Endothelial cell of umbilical vein (primary cell): ENCODE results near the gene CASP9. TPM values are rescaled to one million over a fixed set of nuclear protein-coding genes. Genes with fewer than 3 reads are reported as not detected.

Experiments
- BruUV-seq: library from RNA; stranded (reverse); fragments of 400-500 nt; replicated peaks from 2 replicates; lab custom pipeline; 2021; lab: Mats Ljungman, UMichigan
- CTCF ChIA-PET: fragments of 300-600, 350-600 bp; sonication (Branson Sonifier 250); formaldehyde crosslinking; loops from one replicate; lab custom pipeline; 2021; ENCODE audit warnings: antibody characterized with exemption, inconsistent platforms; lab: Charles Lee
- POLR2A ChIA-PET: fragments of 300-600, 350-600 bp; sonication (Branson Sonifier 250); formaldehyde crosslinking; loops from one replicate; lab custom pipeline; 2021; ENCODE audit warnings: antibody characterized with exemption, inconsistent platforms; lab: Charles Lee
- DNase-seq: peaks from one replicate; pipeline ENCODE4 v3.0.0-alpha.2; 2011; ENCODE audit warnings: low read depth, low spot score
- FAIRE-seq: peaks from 2 replicates; lab custom pipeline; 2011; peaks lifted over from hg19 to GRCh38; lab: Jason Lieb, UNC
- H2AFZ ChIP-seq: 2 replicates; pipeline ENCODE4 v1.6.0; 2012; ENCODE audit warnings: low read depth, low read length, control low read depth, inconsistent platforms
- H3K27ac ChIP-seq: 2 replicates; pipeline ENCODE4 v1.5.1; 2011; ENCODE audit warnings: low read depth, mild to moderate bottlenecking, control low read depth, low read length, moderate library complexity; ENCODE audit not compliant: insufficient read depth
- H3K27me3 ChIP-seq, 2 experiments: 2 replicates each; pipeline versions ENCODE4 v1.6.0 to v1.6.1; 2011; ENCODE audit warnings: low read length in 2 of 2, mixed read lengths in 1 of 2; ENCODE audit not compliant: control insufficient read depth in 2 of 2, insufficient read depth in 2 of 2
- H3K36me3 ChIP-seq, 2 experiments: 2 replicates in 1 of 2; 3 replicates in 1 of 2; pipeline ENCODE4 v1.5.1; 2011; ENCODE audit warnings: low read length in 2 of 2, mild to moderate bottlenecking in 1 of 2, moderate library complexity in 1 of 2; ENCODE audit not compliant: control insufficient read depth in 2 of 2, insufficient read depth in 2 of 2; ENCODE audit errors: extremely low read depth in 1 of 2
- H3K4me1 ChIP-seq: 3 replicates; pipeline ENCODE4 v1.5.1; 2011; ENCODE audit warnings: mild to moderate bottlenecking, low read length; ENCODE audit not compliant: control insufficient read depth, insufficient read depth; ENCODE audit errors: extremely low read depth
- H3K4me2 ChIP-seq: 2 replicates; pipeline ENCODE4 v1.6.1; 2011; ENCODE audit warnings: low read length, control low read depth, mixed read lengths; ENCODE audit not compliant: insufficient read depth
- H3K4me3 ChIP-seq, 3 experiments: fragments of 200-600 bp in 1 of 3; sonication (generic), shearing (Covaris generic) in 1 of 3; replicated peaks in 1 of 3; 2 replicates each; pipeline ENCODE4 v1.5.1; 2011 to 2016; ENCODE audit warnings: control low read depth in 3 of 3, low read length in 3 of 3, mild to moderate bottlenecking in 2 of 3, inconsistent platforms in 1 of 3, low read depth in 1 of 3, moderate library complexity in 1 of 3; ENCODE audit not compliant: insufficient read depth in 1 of 3
- H3K79me2 ChIP-seq: 2 replicates; pipeline ENCODE4 v1.6.0; 2012; ENCODE audit warnings: low read length, inconsistent platforms; ENCODE audit not compliant: control insufficient read depth, insufficient read depth
- H3K9ac ChIP-seq: replicated peaks from 2 replicates; pipeline ENCODE3; 2011; ENCODE audit warnings: low read length, control low read depth; ENCODE audit not compliant: insufficient read depth; ENCODE audit errors: extremely low read depth
- H3K9me1 ChIP-seq: replicated peaks from 3 replicates; pipeline ENCODE4 v1.6.0; 2011; ENCODE audit warnings: mild to moderate bottlenecking, low read length; ENCODE audit not compliant: control insufficient read depth, insufficient read depth; ENCODE audit errors: extremely low read depth
- H3K9me3 ChIP-seq: replicated peaks from 2 replicates; pipeline ENCODE4 v1.5.1; 2012; ENCODE audit warnings: low read length, inconsistent platforms; ENCODE audit not compliant: control insufficient read depth, insufficient read depth
- H4K20me1 ChIP-seq: replicated peaks from 2 replicates; pipeline ENCODE3; 2011; ENCODE audit warnings: mild to moderate bottlenecking, low read length; ENCODE audit not compliant: control insufficient read depth, insufficient read depth; ENCODE audit errors: extremely low read depth
- CTCF ChIP-seq, 2 donors: IDR thresholded peaks; 1 replicate in 1 of 2; 2 replicates in 1 of 2; pipeline ENCODE4 v1.5.1; 2011; ENCODE audit warnings: low read length in 2 of 2, mild to moderate bottlenecking in 2 of 2, moderate library complexity in 2 of 2, control low read depth in 1 of 2, inconsistent platforms in 1 of 2, low read depth in 1 of 2; ENCODE audit not compliant: insufficient read depth in 1 of 2; ENCODE audit errors: extremely low read depth in 1 of 2
- EZH2 ChIP-seq: IDR thresholded peaks from 2 replicates; pipeline ENCODE4 v1.6.1; 2012; ENCODE audit warnings: borderline replicate concordance, low read depth, mild to moderate bottlenecking, moderate library complexity, low read length, inconsistent platforms; ENCODE audit not compliant: severe bottlenecking
- FOS ChIP-seq: IDR thresholded peaks from 2 replicates; pipeline ENCODE4 v1.6.1; 2011; ENCODE audit warnings: mild to moderate bottlenecking, low read length, moderate library complexity, borderline replicate concordance; ENCODE audit not compliant: insufficient read depth
- GATA2 ChIP-seq: IDR thresholded peaks from 2 replicates; pipeline ENCODE4 v1.7.0; 2011; ENCODE audit warnings: low read depth, mild to moderate bottlenecking, moderate library complexity, mixed read lengths, low read length; ENCODE audit not compliant: insufficient read length, insufficient read depth
- JUN ChIP-seq: IDR thresholded peaks from 2 replicates; pipeline ENCODE4 v1.6.1; 2011; ENCODE audit warnings: borderline replicate concordance, low read depth; ENCODE audit not compliant: insufficient read length, insufficient read depth
- MAX ChIP-seq: IDR thresholded peaks from 2 replicates; pipeline ENCODE4 v1.6.1; 2011; ENCODE audit not compliant: insufficient read depth, insufficient read length
- MYC ChIP-seq: IDR thresholded peaks from one replicate; pipeline ENCODE4 v1.6.1; 2011; ENCODE audit warnings: mild to moderate bottlenecking, low read depth, low read length
- POLR2A ChIP-seq: IDR thresholded peaks from 2 replicates; pipeline ENCODE4 v1.6.1; 2012; ENCODE audit warnings: low read depth, mild to moderate bottlenecking, control low read depth, low read length
- POLR2AphosphoS5 ChIP-seq: IDR thresholded peaks from 2 replicates; pipeline ENCODE4 v1.6.1; 2012; ENCODE audit warnings: low read depth, mild to moderate bottlenecking, control low read depth, low read length, moderate library complexity; ENCODE audit not compliant: insufficient read depth
- dilution Hi-C: fragments of 300-500 bp; cut with MboI; formaldehyde crosslinking; loops from one replicate; pipeline ENCODE4 v1.15.0; 2019; ENCODE audit warnings: low sequenced_read_pairs; ENCODE audit not compliant: extremely low pct_ligation_motif_present
- intact Hi-C: fragments of 100-400 bp; cut with micrococcal nuclease; formaldehyde crosslinking; loops from one replicate; pipeline ENCODE4 v1.10.0; 2022
- polyA plus RNA-seq, 4 experiments: library from polyadenylated mRNA; depleted of rRNA in 3 of 4; stranded (reverse) in 3 of 4; unstranded in 1 of 4; fragments of >200 nt; gene quantifications; 2 replicates each; pipeline versions ENCODE4 v1.2.1 to v1.2.3, GENCODE V29; 2011 to 2012; ENCODE audit warnings: missing spikeins in 1 of 4
- total RNA-seq: library from RNA; stranded (reverse); gene quantifications from 2 replicates; pipeline ENCODE4 v1.2.3, GENCODE V29; 2021

Gene CASP9
- total and polyA plus RNA-seq, 2 donors (not counting 3 experiments of a cell fraction or from before 2014, with no cell fraction given) = 10.5 to 14.1 TPM

- Histone ChIP-seq H3K9me3 (no peaks in the 10 kb centered on the region), H3K4me3 (no peak overlapping the region), H3K27ac (no peak overlapping the region), H3K36me3 (peaks cover 0 to 6% of the 10 kb centered on the region in 2 experiments), H3K4me2 (no peak overlapping the region), H4K20me1 (no peaks in the 10 kb centered on the region), H3K9me1 (no peaks in the 10 kb centered on the region), H3K9ac (no peak overlapping the region), H3K79me2 (no peaks in the 10 kb centered on the region), H3K4me1 (no peaks in the 10 kb centered on the region), H3K27me3 (no peaks in the 10 kb centered on the region), H2AFZ (no peak overlapping the region)
- ChIA-PET POLR2A (no interaction called here), CTCF (no interaction called here)
- TF ChIP-seq MAX (no peak), POLR2A (no peak), CTCF (IDR thresholded peaks at IDR 0.05; ENCODE audit: extremely low read depth in 1 of 2, insufficient read depth in 1 of 2, low read depth in 1 of 2, low read length in 2 of 2) (no peak), FOS (no peak), MYC (no peak), GATA2 (no peak), JUN (no peak), EZH2 (no peak), POLR2AphosphoS5 (no peak)
- dilution Hi-C loops (no loop called here), intact Hi-C loops (no loop called here)
- FAIRE-seq (no peak), DNase-seq (no peak)
- BruUV-seq = no TSS peak
Observed at GRCh38 chr1:15557008-15557407, 33.0 kb upstream of the CASP9 start.
